Uterus (tissue), 2 donors: ENCODE results near the gene IFRD2.

Experiments
- CTCF ChIP-seq, 4 experiments: fragments of 200-600 bp in 2 of 4; fragments of 450-650 bp in 2 of 4; sonication (generic) in 2 of 4; IDR thresholded peaks; one replicate each; pipeline ENCODE4 v1.5.1; 2016 to 2019; ENCODE audit warnings: antibody characterized with exemption in 4 of 4, mild to moderate bottlenecking in 2 of 4, moderate library complexity in 1 of 4
- POLR2A ChIP-seq, 2 donors: fragments of 450-650 bp; IDR thresholded peaks; one replicate each; pipeline ENCODE4 v1.6.1; 2016; ENCODE audit warnings: antibody characterized with exemption in 2 of 2, mild to moderate bottlenecking in 1 of 2, moderate library complexity in 1 of 2

DNA sequence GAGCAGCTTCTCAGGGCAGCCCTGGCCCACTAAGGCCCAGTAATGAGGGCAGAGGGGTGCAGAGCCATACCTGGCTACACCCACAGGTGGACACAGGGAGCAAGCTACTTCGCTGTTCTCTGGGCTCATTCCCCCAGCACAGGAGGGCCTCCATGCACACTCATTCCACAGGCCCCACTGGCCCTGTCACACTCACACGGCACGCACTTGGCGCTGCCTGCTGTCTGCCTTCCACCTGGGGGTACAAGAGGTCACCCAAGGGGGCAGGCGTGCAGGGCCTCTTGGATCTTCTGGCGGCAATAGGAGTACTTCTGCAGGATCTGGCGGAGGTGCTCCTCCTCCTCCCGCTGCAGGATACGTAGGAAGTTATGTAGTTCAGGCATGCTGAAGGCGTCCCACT lies 38.1 kb upstream of the IFRD2 start:
- no peak for TF ChIP-seq CTCF (IDR thresholded peaks at IDR 0.05)
- no peak for TF ChIP-seq POLR2A (IDR thresholded peaks at IDR 0.05)
